ENCODE data around the gene PIK3R3.
"Not testable (repeated sequence)": the region's sequence is repeated elsewhere in the genome, so short reads cannot be mapped to it uniquely, and the experiment has no call there.

The PIK3R3 gene

DNA sequence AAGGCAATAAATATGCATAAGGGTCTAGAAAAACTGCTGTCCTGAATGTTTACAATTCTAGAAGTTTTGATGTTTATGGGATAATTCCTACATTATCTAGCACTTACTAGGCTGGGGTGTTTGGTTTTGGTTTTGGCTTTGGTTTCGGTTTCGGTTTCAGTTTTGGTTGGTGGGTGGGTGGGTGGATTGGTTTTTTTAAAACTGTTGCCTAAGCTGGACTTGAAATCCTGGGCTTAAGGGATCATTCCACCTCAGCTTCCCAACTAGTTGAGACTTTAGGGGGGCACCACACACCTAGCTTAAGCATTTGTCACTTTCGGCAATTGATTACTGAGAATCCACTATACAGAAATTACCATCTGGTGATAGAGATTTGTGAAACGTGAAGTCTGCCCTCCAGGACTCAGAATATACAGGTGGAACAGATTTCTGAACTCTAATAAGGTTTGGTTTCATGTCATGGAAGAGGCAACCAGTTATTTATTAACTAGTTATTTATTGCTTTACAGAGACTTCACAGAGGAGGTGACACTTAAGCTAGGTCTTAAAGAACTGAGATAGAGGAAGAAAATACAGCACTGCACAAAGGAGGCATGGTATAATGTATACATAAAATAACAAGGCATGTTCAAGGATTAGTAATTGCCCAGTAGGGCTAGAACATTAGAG lies 69.6 kb downstream of the PIK3R3 start:
- Histone ChIP-seq H3K4me3 (no peak overlapping the region), H3K9ac (ENCODE audit: insufficient read length) (no peak overlapping the region), H3K27ac (no peak overlapping the region), H3K36me3 (ENCODE audit: insufficient read depth, low read length) (peaks cover 54% of the 10 kb centered on the region), H3K9me3 (ENCODE audit: low read depth, low read length) (no peaks in the 10 kb centered on the region)
- TF ChIP-seq EZH2 (IDR thresholded peaks at IDR 0.05) (no peak), FOXP2 (optimal IDR thresholded peaks at IDR 0.05; ENCODE audit: control extremely low read depth, extremely low read length, insufficient read depth) (no peak), POLR2AphosphoS5 (IDR thresholded peaks at IDR 0.05; ENCODE audit: borderline replicate concordance, low read depth, low read length) (no peak)
- DNase-seq (ENCODE audit: low read depth, low spot score) = no peak

DNA sequence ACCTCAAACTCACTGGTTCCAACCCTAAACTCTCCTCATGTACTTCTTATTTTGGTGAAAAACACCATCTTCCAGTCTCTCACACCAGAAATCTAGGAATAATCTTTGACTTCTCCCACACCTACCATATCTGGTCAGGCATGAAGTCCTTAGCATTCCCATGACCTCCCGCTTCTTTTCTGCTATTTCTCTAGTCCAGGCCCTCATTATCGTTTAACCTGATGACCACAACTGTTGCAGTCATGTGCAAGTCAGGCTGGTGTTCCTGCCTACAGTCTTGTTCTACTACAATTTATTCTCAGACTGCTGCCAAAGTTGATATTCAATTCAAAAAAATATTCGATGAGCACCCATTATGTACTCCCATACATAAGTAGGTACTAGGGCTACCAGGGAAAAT lies 71.3 kb downstream of the PIK3R3 start:
- H3K9ac ChIP-seq (ENCODE audit: insufficient read length) = no peak overlapping the region
- peaks cover 51% of the 10 kb centered on the region for H3K36me3 ChIP-seq (ENCODE audit: insufficient read depth, low read length)
- TF ChIP-seq POLR2AphosphoS5 (IDR thresholded peaks at IDR 0.05; ENCODE audit: borderline replicate concordance, low read depth, low read length) (no peak), FOXP2 (optimal IDR thresholded peaks at IDR 0.05; ENCODE audit: control extremely low read depth, extremely low read length, insufficient read depth) (no peak)
- no peak for DNase-seq (ENCODE audit: low read depth, low spot score)
- no peak overlapping the region for H3K27ac ChIP-seq
- no peaks in the 10 kb centered on the region for H3K9me3 ChIP-seq (ENCODE audit: low read depth, low read length)
- no peak overlapping the region for H3K4me3 ChIP-seq

DNA sequence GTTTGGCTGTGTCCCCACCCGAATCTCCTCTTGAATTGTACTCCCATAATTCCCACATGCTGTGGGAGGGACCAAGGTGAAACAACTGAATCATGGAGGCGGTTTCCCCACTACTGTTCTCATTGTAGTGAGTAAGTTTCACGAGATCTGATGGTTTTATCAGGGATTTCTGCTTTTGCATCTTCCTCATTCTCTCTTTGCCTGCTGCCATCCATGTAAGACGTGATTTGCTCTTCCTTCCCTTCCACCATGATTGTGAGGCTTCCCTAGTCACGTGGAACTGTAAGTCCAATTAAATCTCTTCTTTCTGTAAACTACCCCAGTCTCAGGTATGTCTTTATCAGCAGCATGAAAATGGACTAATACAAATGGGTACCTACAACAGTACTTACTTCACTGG lies 73.5 kb downstream of the PIK3R3 start:
- H3K9ac ChIP-seq (ENCODE audit: insufficient read length) = no peak overlapping the region
- no peak for DNase-seq (ENCODE audit: low read depth, low spot score)
- no peak for TF ChIP-seq FOXP2 (optimal IDR thresholded peaks at IDR 0.05; ENCODE audit: control extremely low read depth, extremely low read length, insufficient read depth)
- no peak for TF ChIP-seq EZH2 (IDR thresholded peaks at IDR 0.05)
- no peak for TF ChIP-seq POLR2AphosphoS5 (IDR thresholded peaks at IDR 0.05; ENCODE audit: borderline replicate concordance, low read depth, low read length)
- no peak overlapping the region for H3K27ac ChIP-seq
- no peaks in the 10 kb centered on the region for H3K9me3 ChIP-seq (ENCODE audit: low read depth, low read length)
- no peak overlapping the region for H3K4me3 ChIP-seq
- H3K36me3 ChIP-seq (ENCODE audit: insufficient read depth, low read length) = peaks cover 41% of the 10 kb centered on the region

DNA sequence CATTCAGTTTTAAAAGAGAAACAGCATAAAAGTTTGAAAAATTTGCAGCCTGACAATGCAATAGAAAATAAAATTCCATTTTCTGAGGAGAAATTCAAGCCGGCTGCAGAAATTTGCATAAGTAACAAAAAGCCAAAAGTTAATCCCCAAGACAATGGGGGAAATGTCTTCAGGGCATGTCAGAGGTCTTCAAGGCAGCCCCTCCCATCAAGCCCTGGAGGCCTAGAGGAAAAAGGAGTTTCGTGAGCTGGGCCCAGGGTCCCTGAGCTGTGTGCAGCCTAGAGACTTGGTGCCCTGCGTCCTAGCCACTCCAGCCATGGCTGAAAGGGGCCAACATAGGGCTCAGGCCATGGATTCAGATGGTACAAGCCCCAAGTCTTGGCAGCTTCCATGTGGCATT lies 74.6 kb downstream of the PIK3R3 start:
- Histone ChIP-seq H3K9me3 (ENCODE audit: low read depth, low read length) (no peaks in the 10 kb centered on the region), H3K4me3 (no peak overlapping the region), H3K9ac (ENCODE audit: insufficient read length) (no peak overlapping the region), H3K36me3 (ENCODE audit: insufficient read depth, low read length) (peaks cover 38% of the 10 kb centered on the region), H3K27ac (no peak overlapping the region)
- TF ChIP-seq POLR2AphosphoS5 (IDR thresholded peaks at IDR 0.05; ENCODE audit: borderline replicate concordance, low read depth, low read length) (no peak), FOXP2 (optimal IDR thresholded peaks at IDR 0.05; ENCODE audit: control extremely low read depth, extremely low read length, insufficient read depth) (no peak), EZH2 (IDR thresholded peaks at IDR 0.05) (no peak)
- DNase-seq (ENCODE audit: low read depth, low spot score) = no peak

DNA sequence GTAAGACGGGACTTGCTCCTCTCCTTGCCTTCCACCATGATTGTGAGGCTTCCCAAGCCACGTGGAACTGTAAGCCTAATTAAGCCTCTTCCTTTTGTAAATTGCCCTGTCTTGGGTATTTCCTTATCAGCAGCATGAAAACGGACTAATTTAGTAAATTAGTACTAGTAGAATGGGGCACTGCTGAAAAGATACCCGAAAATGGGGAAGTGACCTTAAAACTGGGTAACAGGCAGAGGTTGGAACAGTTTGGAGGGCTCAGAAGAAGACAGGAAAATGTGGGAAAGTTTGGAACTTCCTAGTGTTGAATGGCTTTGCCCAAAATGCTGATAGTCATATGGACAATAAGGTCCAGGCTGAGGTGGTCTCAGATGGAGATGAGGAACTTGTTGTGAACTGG lies 75.2 kb downstream of the PIK3R3 start:
- not testable (repeated sequence) for H3K9me3 ChIP-seq (ENCODE audit: low read depth, low read length); H3K27ac ChIP-seq; H3K4me3 ChIP-seq; H3K9ac ChIP-seq (ENCODE audit: insufficient read length); DNase-seq (ENCODE audit: low read depth, low spot score)
- H3K36me3 ChIP-seq (ENCODE audit: insufficient read depth, low read length) = peaks cover 36% of the 10 kb centered on the region

DNA sequence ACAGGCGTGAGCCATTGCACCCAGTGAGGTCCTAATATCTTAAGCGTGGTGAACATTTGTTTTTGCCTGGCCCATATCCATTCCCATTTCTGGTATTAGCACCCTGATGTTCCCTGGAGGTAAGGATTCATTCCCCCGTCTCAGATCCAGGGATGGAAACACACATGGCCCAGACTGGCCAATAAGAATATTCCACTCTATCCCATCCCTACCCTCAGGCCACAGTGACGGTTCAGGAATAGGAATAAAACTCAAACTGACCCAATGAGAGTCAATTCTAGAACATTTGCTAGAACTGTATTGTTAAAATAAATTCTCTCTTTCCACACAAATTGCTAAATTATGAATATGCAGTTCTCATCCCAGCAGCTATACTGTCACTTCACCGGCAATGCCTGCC lies 76.1 kb downstream of the PIK3R3 start:
- Histone ChIP-seq H3K36me3 (ENCODE audit: insufficient read depth, low read length) (peaks cover 29% of the 10 kb centered on the region), H3K9ac (ENCODE audit: insufficient read length) (no peak overlapping the region), H3K4me3 (no peak overlapping the region), H3K27ac (no peak overlapping the region), H3K9me3 (ENCODE audit: low read depth, low read length) (no peaks in the 10 kb centered on the region)
- TF ChIP-seq POLR2AphosphoS5 (IDR thresholded peaks at IDR 0.05; ENCODE audit: borderline replicate concordance, low read depth, low read length) (no peak), EZH2 (IDR thresholded peaks at IDR 0.05) (no peak), FOXP2 (optimal IDR thresholded peaks at IDR 0.05; ENCODE audit: control extremely low read depth, extremely low read length, insufficient read depth) (no peak)
- no peak for DNase-seq (ENCODE audit: low read depth, low spot score)

DNA sequence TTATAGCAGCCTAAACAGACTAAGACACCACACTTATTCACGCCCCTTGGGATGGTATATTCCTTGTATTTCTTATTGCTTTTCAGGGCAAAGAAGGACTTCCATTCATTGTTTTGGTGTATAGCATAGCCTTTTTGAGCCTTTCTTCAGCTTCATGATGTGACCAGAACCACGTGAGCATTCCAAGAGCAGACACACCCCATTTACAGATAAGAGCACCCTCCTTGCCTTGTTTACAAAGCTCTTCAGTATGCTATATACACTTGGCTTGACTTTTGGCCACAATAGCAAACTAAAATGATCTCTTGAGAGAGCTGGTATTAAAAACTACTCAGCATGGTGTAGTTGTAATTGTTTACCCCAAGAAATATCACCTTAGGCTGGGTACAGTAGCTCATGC lies 78.7 kb downstream of the PIK3R3 start:
- Histone ChIP-seq H3K36me3 (ENCODE audit: insufficient read depth, low read length) (peaks cover 18% of the 10 kb centered on the region), H3K9ac (ENCODE audit: insufficient read length) (no peak overlapping the region), H3K27ac (no peak overlapping the region), H3K9me3 (ENCODE audit: low read depth, low read length) (no peaks in the 10 kb centered on the region), H3K4me3 (no peak overlapping the region)
- TF ChIP-seq POLR2AphosphoS5 (IDR thresholded peaks at IDR 0.05; ENCODE audit: borderline replicate concordance, low read depth, low read length) (no peak), FOXP2 (optimal IDR thresholded peaks at IDR 0.05; ENCODE audit: control extremely low read depth, extremely low read length, insufficient read depth) (no peak), EZH2 (IDR thresholded peaks at IDR 0.05) (no peak)
- DNase-seq (ENCODE audit: low read depth, low spot score) = no peak

DNA sequence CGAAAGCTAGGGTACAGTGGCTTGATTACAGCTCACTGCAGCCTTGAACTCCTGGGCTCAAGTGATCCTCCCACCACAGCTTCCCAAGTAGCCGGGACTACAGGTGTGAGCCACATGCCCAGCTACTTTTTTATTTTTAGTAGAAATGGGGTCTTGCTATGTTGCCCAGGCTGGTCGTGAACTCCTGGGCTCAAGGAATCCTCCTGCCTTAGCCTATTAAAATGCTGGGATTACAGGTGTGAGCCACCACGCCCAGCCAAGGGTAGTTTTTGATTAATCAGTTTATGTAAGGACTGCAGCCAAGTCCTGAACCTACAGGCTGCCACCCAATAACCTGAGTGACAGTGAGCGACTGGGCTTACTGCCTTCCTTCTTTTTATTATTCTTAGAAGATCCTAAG lies 88.3 kb downstream of the PIK3R3 start:
- Histone ChIP-seq H3K9me3 (ENCODE audit: low read depth, low read length) (no peaks in the 10 kb centered on the region), H3K27ac (no peak overlapping the region), H3K4me3 (no peak overlapping the region), H3K36me3 (ENCODE audit: insufficient read depth, low read length) (peaks cover 19% of the 10 kb centered on the region), H3K9ac (ENCODE audit: insufficient read length) (no peak overlapping the region)
- DNase-seq (ENCODE audit: low read depth, low spot score) = no peak
- no peak for TF ChIP-seq EZH2 (IDR thresholded peaks at IDR 0.05)

DNA sequence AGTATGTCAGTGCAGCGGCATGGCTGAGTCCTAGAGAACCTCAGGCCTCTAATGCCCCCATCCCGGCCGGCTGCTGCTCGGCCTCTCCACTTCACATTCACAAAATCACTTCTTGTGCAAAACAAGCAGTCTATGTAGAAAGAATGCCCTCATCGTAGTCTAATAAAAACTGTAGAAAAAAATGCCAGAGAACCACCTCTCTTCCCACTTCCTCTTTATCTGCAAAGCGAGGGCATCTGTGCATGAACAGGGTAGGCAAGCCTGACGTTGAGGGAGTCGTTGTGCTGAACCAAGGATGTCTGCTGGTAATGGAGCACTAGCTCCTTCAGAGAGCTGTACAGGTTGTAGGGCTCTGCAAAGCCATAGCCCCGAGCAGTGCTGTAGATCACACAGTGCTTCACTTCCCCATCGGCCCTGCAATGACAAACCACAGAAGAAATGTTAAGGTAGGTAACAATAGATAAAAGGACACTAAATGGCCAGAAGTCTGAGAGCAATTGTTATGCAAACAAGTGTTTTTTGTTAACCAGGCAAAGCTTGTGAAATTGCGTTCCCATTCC lies 88.9 kb downstream of the PIK3R3 start:
- Histone ChIP-seq H3K27ac (no peak overlapping the region), H3K36me3 (ENCODE audit: insufficient read depth, low read length) (peaks cover 19% of the 10 kb centered on the region), H3K4me3 (no peak overlapping the region), H3K9ac (ENCODE audit: insufficient read length) (no peak overlapping the region), H3K9me3 (ENCODE audit: low read depth, low read length) (no peaks in the 10 kb centered on the region)
- TF ChIP-seq FOXP2 (optimal IDR thresholded peaks at IDR 0.05; ENCODE audit: control extremely low read depth, extremely low read length, insufficient read depth) (no peak), POLR2AphosphoS5 (IDR thresholded peaks at IDR 0.05; ENCODE audit: borderline replicate concordance, low read depth, low read length) (no peak), EZH2 (IDR thresholded peaks at IDR 0.05) (no peak)
- no peak for DNase-seq (ENCODE audit: low read depth, low spot score)

All from SK-N-MC (cell line).